Measurements from ENCODE around the gene CAST.

DNA sequence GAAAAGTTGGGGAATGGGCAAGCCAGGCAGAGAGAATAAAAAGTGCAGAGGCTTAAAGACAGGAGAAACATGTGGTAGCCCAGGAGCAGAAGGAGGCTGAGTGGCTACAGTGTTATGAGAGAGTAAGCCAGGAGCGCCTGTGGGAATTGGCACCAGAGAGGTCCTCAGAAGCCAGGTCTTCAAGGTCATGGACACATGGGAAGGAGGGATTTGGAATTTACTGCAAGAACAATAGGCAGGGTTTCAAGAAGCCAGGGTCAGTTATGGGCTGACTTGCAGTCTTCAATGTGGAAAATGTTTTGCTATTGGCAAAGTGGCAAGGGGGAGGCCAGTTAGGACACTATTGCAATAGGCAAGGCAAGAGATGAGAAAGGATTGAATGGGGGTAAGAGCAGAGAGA is 116.2 kb downstream of the CAST start:
- TF ChIP-seq GATA3 (IDR thresholded peaks at IDR 0.05; ENCODE audit: low read depth, low read length) (no peak), GATA2 (IDR thresholded peaks at IDR 0.05; ENCODE audit: low read depth, low read length) (no peak)

All from SH-SY5Y (cell line).